Upper lobe of left lung (tissue), 4 donors: ENCODE data around the gene PLSCR3.

ENCODE experiments used
- POLR2A ChIP-seq, 4 donors: fragments of 450-650 bp; IDR thresholded peaks; one replicate each; pipeline ENCODE4 v1.5.1; 2016 to 2017; ENCODE audit warnings: antibody characterized with exemption in 4 of 4, mild to moderate bottlenecking in 2 of 4
- TF ChIP-seq, protein P1 (sequence below), 6 experiments: fragments of 450-650 bp in 4 of 6; fragments of 200-600 bp in 2 of 6; sonication (generic) in 2 of 6; IDR thresholded peaks; one replicate each; pipeline ENCODE4 v1.5.1; 2016 to 2019; ENCODE audit warnings: antibody characterized with exemption in 6 of 6

DNA sequence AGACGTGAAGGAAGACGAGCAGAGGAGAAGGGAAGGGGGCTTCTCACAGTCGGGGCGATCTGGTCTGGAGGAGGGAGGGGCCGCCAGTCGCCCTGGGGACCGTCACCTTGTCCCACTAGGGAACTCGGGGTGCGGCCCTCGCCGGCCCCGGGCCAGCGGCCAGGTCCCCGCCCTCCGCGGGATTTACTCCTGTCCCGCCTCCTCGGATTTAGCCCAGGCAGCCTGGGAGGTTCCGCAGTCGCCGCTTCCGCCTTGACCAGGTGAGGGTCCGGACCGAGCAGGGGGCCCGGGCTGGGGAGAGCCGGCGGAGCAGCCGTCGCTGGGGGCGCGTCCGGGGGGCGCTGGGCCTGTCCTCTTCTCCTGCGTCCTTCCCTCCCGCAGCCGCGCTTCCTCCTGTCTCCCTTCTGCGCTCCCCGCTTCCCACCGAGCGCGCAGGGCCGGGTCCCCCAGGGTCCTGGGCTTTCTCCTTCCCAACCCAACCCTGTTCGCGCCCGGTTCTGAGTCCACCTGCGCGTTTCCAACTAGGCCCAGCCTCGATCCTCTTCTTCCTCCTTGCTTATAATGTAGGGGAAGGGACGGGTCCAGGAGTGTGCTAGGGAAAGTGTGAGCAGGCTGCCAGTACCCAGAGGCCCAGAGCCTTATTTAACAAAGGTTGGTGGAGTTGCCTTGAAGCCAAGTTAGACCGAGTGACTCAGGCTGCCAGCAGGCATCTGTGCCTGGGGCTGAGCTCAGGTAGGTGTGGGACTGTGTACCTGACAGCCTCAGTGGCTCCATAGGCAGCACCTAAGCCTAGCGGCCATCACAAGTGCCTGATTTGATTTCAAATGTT is 13.3 kb downstream of the PLSCR3 start, which contains the start of gene TNK1:
- peak in 3 of 4 donors; percentile 35 to 70 (median 50) for TF ChIP-seq POLR2A (IDR thresholded peaks at IDR 0.05)
- TF ChIP-seq, protein P1, sequence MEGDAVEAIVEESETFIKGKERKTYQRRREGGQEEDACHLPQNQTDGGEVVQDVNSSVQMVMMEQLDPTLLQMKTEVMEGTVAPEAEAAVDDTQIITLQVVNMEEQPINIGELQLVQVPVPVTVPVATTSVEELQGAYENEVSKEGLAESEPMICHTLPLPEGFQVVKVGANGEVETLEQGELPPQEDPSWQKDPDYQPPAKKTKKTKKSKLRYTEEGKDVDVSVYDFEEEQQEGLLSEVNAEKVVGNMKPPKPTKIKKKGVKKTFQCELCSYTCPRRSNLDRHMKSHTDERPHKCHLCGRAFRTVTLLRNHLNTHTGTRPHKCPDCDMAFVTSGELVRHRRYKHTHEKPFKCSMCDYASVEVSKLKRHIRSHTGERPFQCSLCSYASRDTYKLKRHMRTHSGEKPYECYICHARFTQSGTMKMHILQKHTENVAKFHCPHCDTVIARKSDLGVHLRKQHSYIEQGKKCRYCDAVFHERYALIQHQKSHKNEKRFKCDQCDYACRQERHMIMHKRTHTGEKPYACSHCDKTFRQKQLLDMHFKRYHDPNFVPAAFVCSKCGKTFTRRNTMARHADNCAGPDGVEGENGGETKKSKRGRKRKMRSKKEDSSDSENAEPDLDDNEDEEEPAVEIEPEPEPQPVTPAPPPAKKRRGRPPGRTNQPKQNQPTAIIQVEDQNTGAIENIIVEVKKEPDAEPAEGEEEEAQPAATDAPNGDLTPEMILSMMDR (IDR thresholded peaks at IDR 0.05) = no peak
